ENCODE results near the gene PMS2. TPM values are rescaled to one million over a fixed set of nuclear protein-coding genes. Genes with fewer than 3 reads are reported as not detected.

Gene PMS2
- total and polyA plus RNA-seq, 9 of the 15 experiments (the other 6 are each of a cell fraction or from before 2014, with no cell fraction given): 4.9 to 27.6 (median 16.5) TPM

DNA sequence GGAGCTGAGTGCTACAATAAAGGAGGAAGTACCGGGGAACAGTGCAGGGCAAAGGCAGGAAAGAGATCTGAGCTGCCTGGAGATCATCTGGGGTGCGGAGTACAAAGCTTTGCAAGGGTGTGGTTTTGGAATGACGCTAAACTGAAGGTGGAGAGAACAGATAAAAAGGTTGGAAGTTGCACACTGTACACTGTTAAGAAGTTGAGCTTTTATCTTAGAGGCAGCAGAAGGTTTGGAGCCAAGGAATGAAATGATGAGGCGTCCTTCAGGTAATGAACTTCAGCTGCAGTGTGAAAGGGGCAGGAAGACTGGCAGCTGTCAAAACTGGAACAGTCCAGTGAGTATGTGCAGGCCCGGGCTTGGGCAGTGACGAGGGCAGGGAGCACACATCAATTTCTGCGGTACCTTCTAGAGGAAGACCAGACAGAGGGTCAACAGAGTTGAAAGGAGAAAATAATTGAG is 15.2 kb upstream of the PMS2 start (continued):
- TF ChIP-seq, protein P1, sequence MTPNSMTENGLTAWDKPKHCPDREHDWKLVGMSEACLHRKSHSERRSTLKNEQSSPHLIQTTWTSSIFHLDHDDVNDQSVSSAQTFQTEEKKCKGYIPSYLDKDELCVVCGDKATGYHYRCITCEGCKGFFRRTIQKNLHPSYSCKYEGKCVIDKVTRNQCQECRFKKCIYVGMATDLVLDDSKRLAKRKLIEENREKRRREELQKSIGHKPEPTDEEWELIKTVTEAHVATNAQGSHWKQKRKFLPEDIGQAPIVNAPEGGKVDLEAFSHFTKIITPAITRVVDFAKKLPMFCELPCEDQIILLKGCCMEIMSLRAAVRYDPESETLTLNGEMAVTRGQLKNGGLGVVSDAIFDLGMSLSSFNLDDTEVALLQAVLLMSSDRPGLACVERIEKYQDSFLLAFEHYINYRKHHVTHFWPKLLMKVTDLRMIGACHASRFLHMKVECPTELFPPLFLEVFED (CRISPR knock-in tag; conservative IDR thresholded peaks at IDR 0.05): peak; percentile 88; the same call in 1 of the 2 replicates
- TF ChIP-seq PML (IDR thresholded peaks at IDR 0.05; ENCODE audit: low read length) (peak; percentile 98), SMARCA4 (IDR thresholded peaks at IDR 0.05) (peak; percentile 99), SMARCE1 (IDR thresholded peaks at IDR 0.05) (peak; percentile 99), ARNT (IDR thresholded peaks at IDR 0.05) (peak; percentile 93 to 96), SMAD4 (CRISPR knock-in tag; conservative IDR thresholded peaks at IDR 0.05) (peak; percentile 92), TOE1 (IDR thresholded peaks at IDR 0.05; ENCODE audit: borderline replicate concordance) (peak; percentile 67; the same call in 1 of the 2 replicates), TOE1 (CRISPR knock-in tag; IDR thresholded peaks at IDR 0.05; ENCODE audit: borderline replicate concordance, low read depth) (no peak), FOXK2 (conservative IDR thresholded peaks at IDR 0.05 in 1 of 2, IDR thresholded peaks at IDR 0.05 in 1 of 2; ENCODE audit: low read depth in 2 of 2) (peak; percentile 31 to 43; a peak in 1 of 4 replicates)
- TF ChIP-seq, protein P2, sequence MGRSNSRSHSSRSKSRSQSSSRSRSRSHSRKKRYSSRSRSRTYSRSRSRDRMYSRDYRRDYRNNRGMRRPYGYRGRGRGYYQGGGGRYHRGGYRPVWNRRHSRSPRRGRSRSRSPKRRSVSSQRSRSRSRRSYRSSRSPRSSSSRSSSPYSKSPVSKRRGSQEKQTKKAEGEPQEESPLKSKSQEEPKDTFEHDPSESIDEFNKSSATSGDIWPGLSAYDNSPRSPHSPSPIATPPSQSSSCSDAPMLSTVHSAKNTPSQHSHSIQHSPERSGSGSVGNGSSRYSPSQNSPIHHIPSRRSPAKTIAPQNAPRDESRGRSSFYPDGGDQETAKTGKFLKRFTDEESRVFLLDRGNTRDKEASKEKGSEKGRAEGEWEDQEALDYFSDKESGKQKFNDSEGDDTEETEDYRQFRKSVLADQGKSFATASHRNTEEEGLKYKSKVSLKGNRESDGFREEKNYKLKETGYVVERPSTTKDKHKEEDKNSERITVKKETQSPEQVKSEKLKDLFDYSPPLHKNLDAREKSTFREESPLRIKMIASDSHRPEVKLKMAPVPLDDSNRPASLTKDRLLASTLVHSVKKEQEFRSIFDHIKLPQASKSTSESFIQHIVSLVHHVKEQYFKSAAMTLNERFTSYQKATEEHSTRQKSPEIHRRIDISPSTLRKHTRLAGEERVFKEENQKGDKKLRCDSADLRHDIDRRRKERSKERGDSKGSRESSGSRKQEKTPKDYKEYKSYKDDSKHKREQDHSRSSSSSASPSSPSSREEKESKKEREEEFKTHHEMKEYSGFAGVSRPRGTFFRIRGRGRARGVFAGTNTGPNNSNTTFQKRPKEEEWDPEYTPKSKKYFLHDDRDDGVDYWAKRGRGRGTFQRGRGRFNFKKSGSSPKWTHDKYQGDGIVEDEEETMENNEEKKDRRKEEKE (IDR thresholded peaks at IDR 0.05; ENCODE audit: borderline replicate concordance in 1 of 2, control insufficient read depth in 1 of 2, low read depth in 2 of 2, low read length in 1 of 2): no peak
- TF ChIP-seq, protein P3, sequence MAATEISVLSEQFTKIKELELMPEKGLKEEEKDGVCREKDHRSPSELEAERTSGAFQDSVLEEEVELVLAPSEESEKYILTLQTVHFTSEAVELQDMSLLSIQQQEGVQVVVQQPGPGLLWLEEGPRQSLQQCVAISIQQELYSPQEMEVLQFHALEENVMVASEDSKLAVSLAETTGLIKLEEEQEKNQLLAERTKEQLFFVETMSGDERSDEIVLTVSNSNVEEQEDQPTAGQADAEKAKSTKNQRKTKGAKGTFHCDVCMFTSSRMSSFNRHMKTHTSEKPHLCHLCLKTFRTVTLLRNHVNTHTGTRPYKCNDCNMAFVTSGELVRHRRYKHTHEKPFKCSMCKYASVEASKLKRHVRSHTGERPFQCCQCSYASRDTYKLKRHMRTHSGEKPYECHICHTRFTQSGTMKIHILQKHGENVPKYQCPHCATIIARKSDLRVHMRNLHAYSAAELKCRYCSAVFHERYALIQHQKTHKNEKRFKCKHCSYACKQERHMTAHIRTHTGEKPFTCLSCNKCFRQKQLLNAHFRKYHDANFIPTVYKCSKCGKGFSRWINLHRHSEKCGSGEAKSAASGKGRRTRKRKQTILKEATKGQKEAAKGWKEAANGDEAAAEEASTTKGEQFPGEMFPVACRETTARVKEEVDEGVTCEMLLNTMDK (IDR thresholded peaks at IDR 0.05; ENCODE audit: borderline replicate concordance, insufficient read depth, low read depth, low read length, poor library complexity, severe bottlenecking): no peak
- TF ChIP-seq, protein P4, sequence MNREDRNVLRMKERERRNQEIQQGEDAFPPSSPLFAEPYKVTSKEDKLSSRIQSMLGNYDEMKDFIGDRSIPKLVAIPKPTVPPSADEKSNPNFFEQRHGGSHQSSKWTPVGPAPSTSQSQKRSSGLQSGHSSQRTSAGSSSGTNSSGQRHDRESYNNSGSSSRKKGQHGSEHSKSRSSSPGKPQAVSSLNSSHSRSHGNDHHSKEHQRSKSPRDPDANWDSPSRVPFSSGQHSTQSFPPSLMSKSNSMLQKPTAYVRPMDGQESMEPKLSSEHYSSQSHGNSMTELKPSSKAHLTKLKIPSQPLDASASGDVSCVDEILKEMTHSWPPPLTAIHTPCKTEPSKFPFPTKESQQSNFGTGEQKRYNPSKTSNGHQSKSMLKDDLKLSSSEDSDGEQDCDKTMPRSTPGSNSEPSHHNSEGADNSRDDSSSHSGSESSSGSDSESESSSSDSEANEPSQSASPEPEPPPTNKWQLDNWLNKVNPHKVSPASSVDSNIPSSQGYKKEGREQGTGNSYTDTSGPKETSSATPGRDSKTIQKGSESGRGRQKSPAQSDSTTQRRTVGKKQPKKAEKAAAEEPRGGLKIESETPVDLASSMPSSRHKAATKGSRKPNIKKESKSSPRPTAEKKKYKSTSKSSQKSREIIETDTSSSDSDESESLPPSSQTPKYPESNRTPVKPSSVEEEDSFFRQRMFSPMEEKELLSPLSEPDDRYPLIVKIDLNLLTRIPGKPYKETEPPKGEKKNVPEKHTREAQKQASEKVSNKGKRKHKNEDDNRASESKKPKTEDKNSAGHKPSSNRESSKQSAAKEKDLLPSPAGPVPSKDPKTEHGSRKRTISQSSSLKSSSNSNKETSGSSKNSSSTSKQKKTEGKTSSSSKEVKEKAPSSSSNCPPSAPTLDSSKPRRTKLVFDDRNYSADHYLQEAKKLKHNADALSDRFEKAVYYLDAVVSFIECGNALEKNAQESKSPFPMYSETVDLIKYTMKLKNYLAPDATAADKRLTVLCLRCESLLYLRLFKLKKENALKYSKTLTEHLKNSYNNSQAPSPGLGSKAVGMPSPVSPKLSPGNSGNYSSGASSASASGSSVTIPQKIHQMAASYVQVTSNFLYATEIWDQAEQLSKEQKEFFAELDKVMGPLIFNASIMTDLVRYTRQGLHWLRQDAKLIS (CRISPR knock-in tag; IDR thresholded peaks at IDR 0.05): 0 out of 2 replicates have a peak, but pooled peaks have one; percentile 72
- TF ChIP-seq, protein P5, sequence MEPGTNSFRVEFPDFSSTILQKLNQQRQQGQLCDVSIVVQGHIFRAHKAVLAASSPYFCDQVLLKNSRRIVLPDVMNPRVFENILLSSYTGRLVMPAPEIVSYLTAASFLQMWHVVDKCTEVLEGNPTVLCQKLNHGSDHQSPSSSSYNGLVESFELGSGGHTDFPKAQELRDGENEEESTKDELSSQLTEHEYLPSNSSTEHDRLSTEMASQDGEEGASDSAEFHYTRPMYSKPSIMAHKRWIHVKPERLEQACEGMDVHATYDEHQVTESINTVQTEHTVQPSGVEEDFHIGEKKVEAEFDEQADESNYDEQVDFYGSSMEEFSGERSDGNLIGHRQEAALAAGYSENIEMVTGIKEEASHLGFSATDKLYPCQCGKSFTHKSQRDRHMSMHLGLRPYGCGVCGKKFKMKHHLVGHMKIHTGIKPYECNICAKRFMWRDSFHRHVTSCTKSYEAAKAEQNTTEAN (CRISPR knock-in tag; IDR thresholded peaks at IDR 0.05): no peak
